ENCODE measurements around the gene SEC14L1. TPM values are rescaled to one million over a fixed set of nuclear protein-coding genes. Genes with fewer than 3 reads are reported as not detected.
A peak's percentile ranks its signal among the peaks of the same experiment; 100 is the strongest.

The SEC14L1 gene
- total and polyA plus RNA-seq, 2 of the 8 experiments (the other 6 are each of a cell fraction or from before 2014, with no cell fraction given), result 27.2 to 74.4 TPM

DNA sequence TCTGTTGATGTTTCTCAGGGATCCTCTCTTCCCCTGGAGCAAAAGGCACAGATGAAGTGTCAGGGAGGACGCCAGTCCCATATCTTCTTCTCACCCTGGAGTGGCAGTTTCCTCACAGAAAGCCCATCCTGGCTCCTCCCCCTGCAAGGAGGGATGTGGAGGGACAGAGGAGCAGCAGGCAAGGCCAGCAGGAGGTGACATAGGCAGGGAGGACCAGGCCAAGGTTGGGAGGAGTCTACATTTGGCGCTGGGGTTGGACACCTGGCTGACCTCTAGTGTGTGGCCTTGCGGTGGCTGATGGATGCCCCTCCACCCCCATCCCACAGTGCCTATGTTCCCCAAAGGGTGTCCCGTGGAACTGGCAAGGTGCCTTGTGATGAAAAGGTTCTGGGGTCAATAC is 125.4 kb downstream of the SEC14L1 start:
- Histone ChIP-seq H3K18ac (ENCODE audit: extremely low read depth, low read length) (no peak overlapping the region), H2BK15ac (ENCODE audit: low read length) (0 out of 2 replicates have a peak overlapping the region, but pooled peaks have one; percentile 81), H3K79me1 (ENCODE audit: low read depth, low read length) (no peaks in the 10 kb centered on the region), H3K4ac (replicated peaks; ENCODE audit: insufficient read length, low read depth, low read length) (no peak overlapping the region), H3K4me2 (ENCODE audit: insufficient read depth in 1 of 2, low read depth in 2 of 2, low read length in 2 of 2) (no peak overlapping the region), H3K23ac (ENCODE audit: insufficient read length) (no peak overlapping the region), H3K36me3 (ENCODE audit: control insufficient read depth in 2 of 4, insufficient read depth in 4 of 4, low read length in 3 of 4) (no peaks in the 10 kb centered on the region), H3K9me3 (ENCODE audit: insufficient read depth in 2 of 2, low read depth in 1 of 2, low read length in 1 of 2) (no peaks in the 10 kb centered on the region), H2BK12ac (ENCODE audit: low read depth, low read length) (no peak overlapping the region), H2AK5ac (ENCODE audit: low read depth, low read length) (no peak overlapping the region), H3K4me1 (replicated peaks in 1 of 4; ENCODE audit: control insufficient read depth in 3 of 4, insufficient read depth in 4 of 4, low read length in 3 of 4) (peaks cover 0 to 11% (median 4%) of the 10 kb centered on the region in 4 experiments; a peak in 3 of 7 replicates), H2BK5ac (ENCODE audit: low read depth, low read length) (no peak overlapping the region), H3K27me3 (replicated peaks in 1 of 4; ENCODE audit: control insufficient read depth in 3 of 4, extremely low read depth in 1 of 4, insufficient read depth in 3 of 4, low read length in 3 of 4) (no peaks in the 10 kb centered on the region), H3K23me2 (ENCODE audit: low read depth, low read length) (no peaks in the 10 kb centered on the region), H4K20me1 (replicated peaks in 1 of 2; ENCODE audit: control insufficient read depth in 1 of 2, insufficient read depth in 2 of 2, low read length in 2 of 2) (no peaks in the 10 kb centered on the region), H4K91ac (replicated peaks; ENCODE audit: insufficient read length, low read length) (no peak overlapping the region), H4K5ac (ENCODE audit: insufficient read length, low read depth, low read length) (no peak overlapping the region), H3K79me2 (ENCODE audit: control insufficient read depth in 1 of 2, insufficient read depth in 2 of 2, low read length in 2 of 2) (no peaks in the 10 kb centered on the region), H4K8ac (ENCODE audit: extremely low read depth, insufficient read depth, low read length) (no peak overlapping the region), H3K27ac (ENCODE audit: low read depth, low read length) (no peak overlapping the region), H3K9ac (replicated peaks in 1 of 4; ENCODE audit: extremely low read depth in 1 of 4, low read depth in 3 of 4, low read length in 3 of 4) (no peak overlapping the region), H3K56ac (replicated peaks; ENCODE audit: insufficient read length, low read depth, low read length) (no peak overlapping the region), H3K4me3 (ENCODE audit: extremely low read depth in 1 of 4, insufficient read depth in 2 of 4, low read depth in 3 of 4, low read length in 4 of 4) (no peak overlapping the region), H2BK120ac (replicated peaks; ENCODE audit: low read depth, low read length) (no peak overlapping the region), H3K14ac (ENCODE audit: insufficient read length) (no peak overlapping the region), H2BK20ac (ENCODE audit: low read length) (no peak overlapping the region), H2AFZ (ENCODE audit: low read length) (no peak overlapping the region)
- DNase-seq (ENCODE audit: low read depth in 1 of 2, low spot score in 2 of 2) (no peak), FAIRE-seq (no peak)
- ChIA-PET POLR2A (ENCODE audit: partially characterized antibody) (no interaction called here), CTCF (ENCODE audit: partially characterized antibody) (interaction anchor here (0.7 to 1.9 kb wide), 10 partner anchors 12 to 387 kb away, joined by 3 to 11 read pairs (median 3); no protein-coding TSS in a partner anchor)
- 80% methylated on average over 3 of the region's 4 CpGs; no CpG with 5 or more reads in 1 of the 2 experiments for WGBS, 2 experiments (ENCODE audit: extremely low coverage in 1 of 2, insufficient coverage in 1 of 2, insufficient read length in 1 of 2, insufficient replicate concordance in 2 of 2, low coverage in 1 of 2, low lambda C conversion rate in 2 of 2, missing lambda C conversion rate in 1 of 2)
- TF ChIP-seq PHF8 (conservative IDR thresholded peaks at IDR 0.05; ENCODE audit: low read depth, low read length) (no peak), HDAC2 (IDR thresholded peaks at IDR 0.05; ENCODE audit: borderline replicate concordance in 1 of 2, low read depth in 2 of 2, low read length in 2 of 2) (no peak), RNF2 (IDR thresholded peaks at IDR 0.05; ENCODE audit: borderline replicate concordance, low read depth, low read length, missing control alignments, poor library complexity, severe bottlenecking) (no peak), NANOG (IDR thresholded peaks at IDR 0.05; ENCODE audit: insufficient read depth, low read depth, low read length, poor library complexity, severe bottlenecking) (no peak), SRF (IDR thresholded peaks at IDR 0.05; ENCODE audit: low read depth, low read length) (no peak), CHD2 (IDR thresholded peaks at IDR 0.05; ENCODE audit: low read length) (no peak), MAFK (IDR thresholded peaks at IDR 0.05; ENCODE audit: low read depth, low read length) (no peak), TEAD4 (IDR thresholded peaks at IDR 0.05; ENCODE audit: low read depth, low read length) (no peak), SIN3A (conservative IDR thresholded peaks at IDR 0.05 in 1 of 2, IDR thresholded peaks at IDR 0.05 in 1 of 2; ENCODE audit: low read depth in 1 of 2, low read length in 2 of 2) (no peak)
- TF ChIP-seq, protein P1, sequence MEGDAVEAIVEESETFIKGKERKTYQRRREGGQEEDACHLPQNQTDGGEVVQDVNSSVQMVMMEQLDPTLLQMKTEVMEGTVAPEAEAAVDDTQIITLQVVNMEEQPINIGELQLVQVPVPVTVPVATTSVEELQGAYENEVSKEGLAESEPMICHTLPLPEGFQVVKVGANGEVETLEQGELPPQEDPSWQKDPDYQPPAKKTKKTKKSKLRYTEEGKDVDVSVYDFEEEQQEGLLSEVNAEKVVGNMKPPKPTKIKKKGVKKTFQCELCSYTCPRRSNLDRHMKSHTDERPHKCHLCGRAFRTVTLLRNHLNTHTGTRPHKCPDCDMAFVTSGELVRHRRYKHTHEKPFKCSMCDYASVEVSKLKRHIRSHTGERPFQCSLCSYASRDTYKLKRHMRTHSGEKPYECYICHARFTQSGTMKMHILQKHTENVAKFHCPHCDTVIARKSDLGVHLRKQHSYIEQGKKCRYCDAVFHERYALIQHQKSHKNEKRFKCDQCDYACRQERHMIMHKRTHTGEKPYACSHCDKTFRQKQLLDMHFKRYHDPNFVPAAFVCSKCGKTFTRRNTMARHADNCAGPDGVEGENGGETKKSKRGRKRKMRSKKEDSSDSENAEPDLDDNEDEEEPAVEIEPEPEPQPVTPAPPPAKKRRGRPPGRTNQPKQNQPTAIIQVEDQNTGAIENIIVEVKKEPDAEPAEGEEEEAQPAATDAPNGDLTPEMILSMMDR (IDR thresholded peaks at IDR 0.05; ENCODE audit: control extremely low read depth in 1 of 3, insufficient read depth in 1 of 3, low read depth in 1 of 3, low read length in 3 of 3), result no peak
